Stimulated activated naive CD4-positive, alpha-beta T cell (primary cell): ENCODE data around the gene FCHSD2.
A peak's percentile ranks its signal among the peaks of the same experiment; 100 is the strongest.
"Not testable (repeated sequence)": the region's sequence is repeated elsewhere in the genome, so short reads cannot be mapped to it uniquely, and the experiment has no call there.

Source experiments
- DNase-seq, 6 experiments: peaks; one replicate each; lab custom pipeline; 2025; lab: John Stamatoyannopoulos, UW

The FCHSD2 gene

DNA sequence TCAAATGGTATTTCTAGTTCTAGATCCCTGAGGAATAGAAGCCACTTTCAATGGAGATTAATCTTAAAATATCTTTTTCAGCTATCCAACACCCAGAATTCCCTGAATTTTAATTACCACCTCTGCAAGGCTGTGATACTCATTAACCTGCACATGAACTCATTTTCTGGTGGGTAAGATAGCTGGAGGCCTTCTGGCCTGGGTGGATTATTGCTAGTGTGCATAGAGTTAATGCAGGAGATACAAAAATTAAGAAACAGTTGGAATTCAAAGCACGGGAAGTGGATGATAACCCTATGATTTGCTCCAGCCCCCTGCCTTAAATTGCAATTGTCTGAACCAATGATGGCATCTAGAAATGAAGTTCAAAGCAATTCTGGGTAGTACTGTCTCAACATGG is 212.9 kb downstream of the FCHSD2 start:
- DNase-seq = no peak

DNA sequence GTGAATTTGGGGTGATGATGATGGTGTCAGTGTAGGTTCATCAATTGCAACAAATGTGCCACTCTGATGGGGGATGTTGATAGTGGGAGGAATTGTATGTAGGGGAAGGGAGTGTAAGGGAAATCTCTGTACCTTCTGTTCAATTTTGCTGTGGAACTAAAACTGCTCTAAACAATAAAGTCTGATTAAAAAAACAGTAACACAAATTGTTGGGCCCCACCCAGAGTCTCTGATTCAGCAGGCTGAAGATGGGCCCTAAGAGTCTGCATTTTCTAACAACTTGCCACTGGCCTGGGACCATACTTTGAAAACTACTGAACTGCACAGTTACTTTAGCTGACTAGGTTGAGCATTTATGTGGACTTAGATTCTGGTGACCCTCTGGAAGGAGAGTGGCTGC is 214.7 kb downstream of the FCHSD2 start:
- DNase-seq = no peak

DNA sequence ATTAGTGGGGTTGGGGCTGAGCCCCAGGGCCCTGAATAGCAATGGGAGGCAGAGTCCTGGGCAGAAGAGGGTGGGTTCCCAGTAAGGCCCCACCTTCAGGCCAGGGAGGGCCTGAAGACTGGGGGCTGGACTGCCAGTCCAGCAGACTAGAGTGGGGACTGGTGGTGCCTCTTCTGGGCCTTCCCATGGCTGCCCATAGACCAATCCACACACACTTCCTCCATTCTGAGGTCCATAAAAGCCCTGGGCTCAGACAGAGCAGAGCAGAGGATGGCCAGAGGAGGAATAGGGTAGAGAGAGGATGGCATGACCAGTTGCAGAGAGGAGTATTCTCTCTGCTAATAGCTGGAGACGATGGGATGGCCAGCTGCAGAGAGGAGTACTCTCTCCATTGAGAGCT is 216.0 kb downstream of the FCHSD2 start:
- no peak for DNase-seq

DNA sequence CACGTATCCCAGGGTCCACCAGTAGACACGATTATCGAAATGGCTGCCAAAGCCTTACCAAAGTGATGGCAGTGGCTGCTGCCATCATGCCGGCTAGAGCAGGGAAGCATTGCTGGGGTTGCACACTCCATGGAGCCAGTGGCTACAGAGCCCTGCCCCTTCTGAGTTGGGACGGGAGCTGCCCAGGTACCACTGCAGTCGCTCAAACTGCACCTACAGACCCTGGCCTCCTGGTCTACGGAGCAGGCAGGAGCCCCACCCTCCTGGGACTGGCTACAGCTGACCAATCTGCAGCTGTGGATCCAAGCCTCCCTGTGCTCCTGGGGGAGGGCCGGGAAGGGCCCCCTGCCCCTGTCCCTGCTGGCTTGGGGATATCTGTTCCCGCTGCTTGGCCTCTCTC is 216.5 kb downstream of the FCHSD2 start:
- DNase-seq = no peak

DNA sequence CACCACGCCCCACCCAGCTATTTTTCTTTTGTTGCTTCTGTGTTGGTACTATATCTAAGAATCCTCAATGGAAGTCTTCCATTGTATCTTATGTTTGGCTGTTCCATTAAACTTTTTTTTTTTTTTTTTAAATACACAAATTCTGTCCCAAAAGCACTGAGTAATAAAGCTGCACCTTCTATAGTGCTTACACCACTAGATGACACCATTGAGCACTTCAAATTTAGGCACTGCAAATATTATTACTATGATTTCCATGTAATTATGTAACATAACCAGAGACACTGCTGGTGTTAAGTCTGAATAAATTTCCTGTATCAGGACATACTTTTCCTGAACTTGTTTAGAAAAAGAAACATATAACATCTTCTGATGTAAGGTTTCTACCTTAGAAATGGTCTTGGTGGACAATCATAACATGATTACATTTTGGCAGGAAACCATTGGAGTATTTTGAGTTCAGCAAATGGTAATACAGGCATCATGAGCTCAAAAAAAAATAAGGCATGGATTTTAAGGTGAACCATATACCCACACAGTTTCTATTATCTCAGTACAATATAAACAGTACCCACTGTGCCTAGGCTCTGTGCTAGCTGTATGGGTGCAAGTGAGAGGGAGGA is 217.4 kb downstream of the FCHSD2 start:
- DNase-seq = peak in 2 of 6 experiments; percentile 44 to 51

DNA sequence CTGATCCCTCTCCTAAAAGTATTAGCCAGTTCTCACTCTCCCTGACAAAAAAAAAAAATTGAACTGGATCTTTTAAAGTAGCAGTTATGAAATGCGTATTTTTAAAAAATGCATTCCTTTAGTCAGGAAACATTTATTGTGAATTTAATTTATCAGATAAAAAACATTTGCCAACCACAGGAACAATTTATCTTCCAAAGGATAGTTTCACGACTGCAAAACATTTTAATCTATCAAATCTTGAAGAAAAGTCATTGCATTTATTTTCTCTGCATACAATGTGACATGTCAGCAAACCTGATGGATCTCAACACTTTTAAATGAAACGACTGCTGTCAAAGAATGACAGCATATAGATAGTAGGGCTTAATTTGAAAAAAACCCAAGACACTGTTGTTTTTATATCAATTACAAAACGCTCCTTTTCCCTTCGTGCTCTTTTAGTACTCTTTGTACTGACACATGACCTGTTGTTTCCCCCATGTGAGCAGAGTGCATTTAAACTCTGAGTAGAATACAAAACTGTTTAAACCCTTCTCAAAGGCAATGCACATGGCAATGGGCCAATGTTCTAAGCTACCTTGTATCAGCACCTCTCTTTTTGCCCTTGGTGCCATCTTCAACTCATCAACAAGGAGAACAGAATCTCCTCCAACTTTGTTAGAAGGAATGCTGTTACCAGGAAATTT is 220.9 kb downstream of the FCHSD2 start:
- DNase-seq = no peak

- no peak for DNase-seq
These were observed 222.1 kb downstream of the FCHSD2 start for GRCh38 chr11:72920001-72920400.

- DNase-seq = no peak
These were observed 223.3 kb downstream of the FCHSD2 start for GRCh38 chr11:72918851-72919250.

GRCh38 chr11:72912253-72912652 is 229.9 kb downstream of the FCHSD2 start:
- DNase-seq = no peak

- not testable (repeated sequence) for DNase-seq
These were observed 232.3 kb downstream of the FCHSD2 start for GRCh38 chr11:72909558-72910388.

DNA sequence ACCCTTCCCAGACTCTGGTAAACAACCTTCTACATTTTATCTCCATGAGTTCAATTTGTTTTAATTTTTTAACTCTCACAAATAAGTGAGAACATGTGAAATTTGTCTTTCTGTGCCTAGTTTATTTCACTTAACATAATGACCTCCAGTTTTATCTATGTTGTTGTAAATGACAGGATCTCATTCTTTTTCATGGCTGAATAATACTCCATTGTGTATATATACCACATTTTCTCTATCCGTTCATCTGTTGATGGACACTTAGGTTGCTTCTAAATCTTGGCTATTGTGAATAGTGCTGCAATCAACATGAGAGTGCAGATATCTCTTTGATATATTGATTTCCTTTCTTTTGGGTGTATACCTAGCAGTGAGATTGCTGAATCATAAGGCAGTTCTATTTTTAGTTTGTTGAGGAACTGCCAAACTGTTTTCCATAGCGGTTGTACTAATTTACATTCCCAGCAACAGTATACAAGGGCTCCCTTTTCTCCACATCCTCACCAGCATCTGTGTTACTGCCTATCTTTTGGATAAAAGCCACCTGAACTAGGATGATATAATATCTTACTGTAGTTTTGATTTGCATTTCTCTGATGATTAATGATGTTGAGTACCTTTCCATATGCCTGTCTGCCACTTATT is 234.0 kb downstream of the FCHSD2 start:
- DNase-seq = no peak

DNA sequence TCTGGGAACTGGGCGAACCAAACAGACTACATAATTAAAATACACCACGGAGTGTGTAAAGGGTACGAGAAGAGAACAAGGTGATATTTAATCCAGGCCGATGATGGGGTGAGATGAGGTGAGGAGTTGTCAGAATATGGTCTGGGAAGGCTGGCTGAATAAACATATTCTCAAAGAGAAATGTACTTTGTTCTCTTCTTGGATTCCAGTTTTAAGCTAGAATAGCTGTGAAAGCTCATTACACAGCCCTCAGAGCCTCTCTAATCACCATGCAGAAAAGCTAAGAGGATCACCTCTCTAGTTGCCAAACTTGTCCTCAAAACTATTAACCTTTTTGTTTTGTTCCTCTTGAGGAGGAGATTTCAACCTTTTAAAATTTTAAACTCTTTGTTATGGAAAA is 238.1 kb downstream of the FCHSD2 start:
- DNase-seq = no peak

DNA sequence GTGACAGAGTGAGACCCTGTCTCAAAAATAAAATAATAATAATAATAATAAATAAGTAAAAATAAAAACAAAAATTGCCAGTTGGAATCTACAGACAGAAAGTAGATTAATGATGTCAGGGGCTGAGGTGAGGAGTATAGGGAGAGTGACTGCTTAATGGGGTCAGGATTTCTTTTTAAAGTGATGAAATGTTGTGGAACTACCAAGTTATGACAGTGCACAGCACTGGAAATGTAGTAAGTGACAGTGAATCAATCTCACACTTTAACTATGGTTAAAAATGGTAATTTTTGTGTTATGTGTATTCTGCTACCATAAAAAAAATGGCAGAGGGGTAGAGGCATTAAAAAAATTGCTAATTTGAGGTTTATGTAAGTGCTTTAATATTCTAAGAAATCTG is 240.7 kb downstream of the FCHSD2 start:
- no peak for DNase-seq

GRCh38 chr11:72900013-72900412 is 242.1 kb downstream of the FCHSD2 start:
- DNase-seq = no peak

DNA sequence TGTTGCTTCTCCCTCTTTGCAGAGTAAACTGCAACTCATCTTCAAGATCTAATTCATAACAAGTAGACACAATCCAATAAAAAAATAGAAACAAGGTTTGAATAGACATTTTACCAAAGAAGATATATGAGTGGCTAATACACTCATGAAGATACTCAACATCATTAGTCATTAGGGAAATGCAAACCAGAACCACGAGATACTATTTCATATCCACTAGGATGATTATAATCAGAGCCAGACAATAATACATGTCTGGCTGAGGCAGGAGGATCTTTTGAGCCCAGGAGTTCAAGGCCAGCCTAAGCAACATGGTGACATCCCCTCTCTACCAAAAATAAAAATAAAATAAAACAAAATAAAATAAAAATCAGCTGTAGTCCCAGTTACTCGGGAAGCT is 242.9 kb downstream of the FCHSD2 start:
- DNase-seq = no peak

DNA sequence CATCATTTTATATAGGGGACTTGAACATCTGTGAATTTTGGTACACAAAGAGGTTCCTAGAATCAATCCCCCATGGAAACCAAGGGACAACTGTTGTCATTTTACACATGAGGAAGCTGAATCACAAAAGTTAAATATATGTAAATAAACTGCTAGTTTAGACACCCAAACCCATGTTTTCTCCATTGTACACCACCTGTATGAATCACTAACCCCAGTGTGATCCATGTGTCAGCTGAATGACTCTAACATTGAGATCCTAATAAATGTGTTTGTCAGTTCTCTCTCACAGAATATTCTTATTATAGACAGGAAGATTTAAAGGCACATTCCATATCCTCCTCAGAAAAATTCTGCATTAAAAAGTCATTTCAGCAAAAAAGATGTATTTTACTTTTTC is 244.6 kb downstream of the FCHSD2 start:
- no peak for DNase-seq

DNA sequence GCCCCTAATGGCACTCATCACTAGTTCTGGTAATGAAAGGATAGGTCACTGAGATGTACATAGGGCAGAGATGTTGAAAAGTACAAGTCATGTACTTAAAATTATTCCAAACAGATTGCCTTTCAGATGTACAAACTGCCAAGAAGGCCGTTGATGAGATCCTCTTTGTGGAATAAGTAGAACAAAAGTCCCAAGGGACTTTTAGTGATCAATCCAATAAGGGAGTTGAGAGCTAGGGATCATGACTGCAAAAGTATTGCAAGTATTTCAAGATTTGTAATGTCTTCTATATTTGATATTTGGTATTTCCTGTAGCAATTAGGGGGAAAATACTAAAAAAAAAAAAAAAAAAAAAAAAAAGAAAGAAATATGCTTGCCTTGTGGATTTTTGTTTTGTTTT is 245.7 kb downstream of the FCHSD2 start:
- DNase-seq = no peak

DNA sequence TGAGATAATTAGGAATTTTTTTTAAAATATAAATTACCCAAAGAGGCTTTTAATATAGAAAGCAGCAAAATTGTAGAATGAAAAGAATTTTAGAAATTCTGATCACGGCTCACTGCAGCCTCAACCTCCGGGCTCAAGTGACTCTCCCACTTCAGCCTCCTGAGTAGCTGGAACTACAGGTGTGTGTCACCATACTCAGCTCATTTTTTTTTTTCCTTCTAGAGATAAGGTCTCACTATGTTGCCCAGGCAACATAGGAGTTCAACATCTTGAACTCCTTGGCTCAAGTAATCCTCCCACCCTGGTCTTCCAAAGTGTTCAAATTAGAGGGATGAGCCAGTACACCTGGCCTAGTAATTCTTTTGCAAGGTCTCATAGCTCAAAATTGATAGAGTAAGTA is 251.2 kb downstream of the FCHSD2 start:
- DNase-seq = no peak

- no peak for DNase-seq
These were observed 255.5 kb downstream of the FCHSD2 start for GRCh38 chr11:72886619-72887018.

- DNase-seq = no peak
These were observed 256.1 kb downstream of the FCHSD2 start for GRCh38 chr11:72885749-72886609.

GRCh38 chr11:72876147-72876546 is 266.0 kb downstream of the FCHSD2 start:
- DNase-seq = no peak

GRCh38 chr11:72875736-72876135 is 266.4 kb downstream of the FCHSD2 start:
- no peak for DNase-seq
